H9 (cell line): ENCODE data around the gene SLC6A3. TPM values are rescaled to one million over a fixed set of nuclear protein-coding genes. Genes with fewer than 3 reads are reported as not detected.

Source experiments
- DNase-seq: peaks from one replicate; pipeline ENCODE4 v3.0.0-alpha.2; 2017
- H2AFZ ChIP-seq: one replicate; pipeline ENCODE4 v1.6.1; 2013; ENCODE audit warnings: mild to moderate bottlenecking, low read length, control low read depth, moderate library complexity
- H2AK5ac ChIP-seq: 2 replicates; pipeline ENCODE4 v1.6.1; 2013; ENCODE audit warnings: low read length, control low read depth, mixed read lengths; ENCODE audit not compliant: insufficient read length
- H2BK120ac ChIP-seq: one replicate; pipeline ENCODE4 v1.6.1; 2013; ENCODE audit warnings: low read depth, mild to moderate bottlenecking, low read length, control low read depth, inconsistent platforms; ENCODE audit not compliant: poor library complexity, severe bottlenecking
- H2BK12ac ChIP-seq: 2 replicates; pipeline ENCODE4 v1.6.1; 2013; ENCODE audit warnings: low read length, control low read depth, mixed read lengths, low read depth; ENCODE audit not compliant: insufficient read length
- H2BK15ac ChIP-seq: 2 replicates; pipeline ENCODE4 v1.6.1; 2013; ENCODE audit warnings: low read depth, low read length, control low read depth
- H2BK20ac ChIP-seq: one replicate; pipeline ENCODE4 v1.6.1; 2013; ENCODE audit warnings: low read depth, mild to moderate bottlenecking, low read length, control low read depth, inconsistent platforms; ENCODE audit not compliant: poor library complexity, severe bottlenecking
- H2BK5ac ChIP-seq: 2 replicates; pipeline ENCODE4 v1.6.1; 2013; ENCODE audit warnings: low read length, control low read depth, mixed read lengths; ENCODE audit not compliant: insufficient read length
- H3K14ac ChIP-seq: 2 replicates; pipeline ENCODE4 v1.6.1; 2013; ENCODE audit warnings: low read length, control low read depth; ENCODE audit not compliant: insufficient read depth
- H3K18ac ChIP-seq: 2 replicates; pipeline ENCODE4 v1.6.1; 2013; ENCODE audit warnings: low read depth, mild to moderate bottlenecking, mixed read lengths, low read length, control low read depth; ENCODE audit not compliant: insufficient read length
- H3K23ac ChIP-seq: 2 replicates; pipeline ENCODE4 v1.6.1; 2013; ENCODE audit warnings: low read length, control low read depth, mixed read lengths, low read depth; ENCODE audit not compliant: insufficient read length
- H3K23me2 ChIP-seq: 2 replicates; pipeline ENCODE4 v1.6.1; 2013; ENCODE audit warnings: low read depth, mild to moderate bottlenecking, mixed read lengths, low read length, control low read depth; ENCODE audit not compliant: insufficient read length, poor library complexity, severe bottlenecking
- H3K27ac ChIP-seq: 2 replicates; pipeline ENCODE4 v1.5.1; 2013; ENCODE audit warnings: low read length, control low read depth, mixed read lengths, low read depth; ENCODE audit not compliant: insufficient read length
- H3K27me3 ChIP-seq: 2 replicates; pipeline ENCODE4 v1.6.1; 2013; ENCODE audit warnings: low read length, control low read depth, inconsistent platforms; ENCODE audit not compliant: insufficient read depth
- H3K4ac ChIP-seq: 2 replicates; pipeline ENCODE4 v1.6.1; 2013; ENCODE audit warnings: low read depth, mild to moderate bottlenecking, control low read depth, inconsistent platforms, low read length, moderate library complexity
- H3K4me1 ChIP-seq: 2 replicates; pipeline ENCODE4 v1.6.1; 2013; ENCODE audit warnings: low read length, control low read depth, inconsistent platforms; ENCODE audit not compliant: insufficient read depth
- H3K4me2 ChIP-seq: 2 replicates; pipeline ENCODE4 v1.6.1; 2013; ENCODE audit warnings: low read length, control low read depth, mixed read lengths; ENCODE audit not compliant: insufficient read length, insufficient read depth
- H3K56ac ChIP-seq: 2 replicates; pipeline ENCODE4 v1.6.1; 2013; ENCODE audit warnings: low read depth, mild to moderate bottlenecking, mixed read lengths, low read length, control low read depth; ENCODE audit not compliant: insufficient read length
- H3K79me1 ChIP-seq: 2 replicates; pipeline ENCODE4 v1.6.1; 2013; ENCODE audit warnings: low read depth, mild to moderate bottlenecking, moderate library complexity, low read length, control low read depth, inconsistent platforms; ENCODE audit not compliant: insufficient read depth, poor library complexity, severe bottlenecking
- H3K79me2 ChIP-seq: 2 replicates; pipeline ENCODE4 v1.6.1; 2013; ENCODE audit warnings: low read length, control low read depth, inconsistent platforms; ENCODE audit not compliant: insufficient read depth
- H3K9ac ChIP-seq: 2 replicates; pipeline ENCODE4 v1.6.1; 2013; ENCODE audit warnings: low read length, control low read depth, mixed read lengths; ENCODE audit not compliant: insufficient read length; ENCODE audit errors: extremely low read depth
- H3K9me3 ChIP-seq: one replicate; pipeline ENCODE4 v1.6.1; 2013; ENCODE audit warnings: low read depth, low read length, inconsistent platforms; ENCODE audit not compliant: control insufficient read depth
- H3T11ph ChIP-seq: one replicate; pipeline ENCODE4 v1.6.1; 2013; ENCODE audit warnings: mild to moderate bottlenecking, low read length, control low read depth, inconsistent platforms
- H4K20me1 ChIP-seq: one replicate; pipeline ENCODE4 v1.6.1; 2013; ENCODE audit not compliant: control insufficient read depth, insufficient read length, insufficient read depth
- H4K5ac ChIP-seq: 2 replicates; pipeline ENCODE4 v1.6.1; 2013; ENCODE audit warnings: low read depth, mild to moderate bottlenecking, mixed read lengths, low read length, control low read depth; ENCODE audit not compliant: insufficient read length
- H4K8ac ChIP-seq: replicated peaks from 2 replicates; pipeline ENCODE4 v1.6.1; 2013; ENCODE audit warnings: low read length, control low read depth, mixed read lengths, low read depth; ENCODE audit not compliant: insufficient read length
- H4K91ac ChIP-seq: 2 replicates; pipeline ENCODE4 v1.6.1; 2013; ENCODE audit warnings: low read depth, mild to moderate bottlenecking, moderate library complexity, mixed read lengths, low read length, control low read depth; ENCODE audit not compliant: insufficient read length
- H3K27ac Mint-ChIP-seq, 3 experiments: 2 replicates in 2 of 3; 3 replicates in 1 of 3; pipeline ENCODE4 v1.8.0; 2020 to 2021; ENCODE audit warnings: mixed read lengths in 3 of 3, mild to moderate bottlenecking in 1 of 3, moderate library complexity in 1 of 3
- H3K27me3 Mint-ChIP-seq: 2 replicates; pipeline ENCODE4 v1.8.0; 2021; ENCODE audit warnings: low read depth, mild to moderate bottlenecking, moderate library complexity, mixed read lengths
- H3K36me3 Mint-ChIP-seq, 3 experiments: 2 replicates in 2 of 3; 3 replicates in 1 of 3; pipeline ENCODE4 v1.8.0; 2020 to 2021; ENCODE audit warnings: low read depth in 3 of 3, mixed read lengths in 3 of 3; ENCODE audit not compliant: insufficient read depth in 1 of 3
- H3K4me1 Mint-ChIP-seq, 2 experiments: 2 replicates each; pipeline ENCODE4 v1.8.0; 2020; ENCODE audit warnings: mixed read lengths in 2 of 2
- H3K4me3 Mint-ChIP-seq, 2 experiments: 2 replicates in 1 of 2; 3 replicates in 1 of 2; pipeline ENCODE4 v1.8.0; 2020 to 2021; ENCODE audit warnings: mild to moderate bottlenecking in 2 of 2, mixed read lengths in 2 of 2, moderate library complexity in 1 of 2
- H3K9me3 Mint-ChIP-seq, 2 experiments: 2 replicates in 1 of 2; 3 replicates in 1 of 2; pipeline ENCODE4 v1.8.0; 2020; ENCODE audit warnings: mild to moderate bottlenecking in 2 of 2, mixed read lengths in 2 of 2, moderate library complexity in 1 of 2
- WGBS: extraction: QIAGEN DNeasy Blood & Tissue Kit; methylation state at CpG from one replicate; pipeline ENCODE4 v1.1.7; 2013; ENCODE audit warnings: missing lambda C conversion rate, low lambda C conversion rate, mixed read lengths; ENCODE audit not compliant: insufficient read length; ENCODE audit errors: extremely low coverage; 5-methylcytosine and 5-hydroxymethylcytosine counted together
- total RNA-seq: library from RNA; stranded (reverse); gene quantifications from 2 replicates; pipeline ENCODE4 v1.2.1, GENCODE V29; 2021
- TF ChIP-seq, protein P1 (sequence below): fragments of 200-600 bp; sonication (generic); conservative IDR thresholded peaks from 3 replicates; pipeline ENCODE4 v1.8.0; 2021; ENCODE audit warnings: antibody characterized with exemption, mild to moderate bottlenecking

Gene SLC6A3
- total RNA-seq, 1 experiment from 2014 or later = 0.61 TPM

DNA sequence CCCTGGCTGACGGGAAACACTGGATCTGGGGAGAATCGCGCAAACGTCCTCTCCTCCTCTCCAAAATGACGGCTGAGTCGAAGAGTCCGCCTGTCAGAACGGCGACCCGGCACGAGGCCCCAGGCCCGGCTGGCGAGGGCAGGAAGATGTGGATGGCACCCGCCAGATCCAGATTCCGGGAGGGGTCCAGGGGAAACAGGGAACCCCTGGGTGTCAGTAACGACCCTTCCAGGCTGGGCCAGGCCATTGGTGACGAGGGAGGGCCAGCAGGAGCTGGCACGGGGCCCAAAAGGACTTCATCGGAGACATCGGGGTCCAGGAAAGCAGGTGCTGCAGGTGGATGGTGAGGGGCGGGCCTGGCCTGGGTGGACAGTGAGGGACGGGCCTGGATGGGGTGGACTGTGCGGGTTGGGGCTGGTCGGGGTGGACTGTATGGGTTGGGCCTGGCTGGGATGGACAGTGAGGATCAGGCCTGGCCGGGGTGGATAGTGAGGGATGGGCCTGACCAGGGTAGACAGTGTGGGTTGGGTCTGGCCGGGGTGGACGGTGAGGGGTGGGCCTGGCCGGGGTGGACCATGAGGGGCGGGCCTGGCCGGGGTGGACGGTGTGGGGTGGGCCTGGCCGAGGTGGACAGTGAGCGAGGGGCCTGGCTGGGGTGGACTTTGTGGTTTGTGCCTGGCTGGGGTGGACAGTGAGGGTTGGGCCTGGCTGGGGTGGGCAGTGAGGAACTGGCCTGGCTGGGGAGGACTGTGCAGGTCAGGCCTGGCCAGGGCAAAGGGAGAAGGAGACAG lies 14.0 kb downstream of the SLC6A3 start:
- no peaks in the 10 kb centered on the region for H3K79me1 ChIP-seq
- H3K27ac Mint-ChIP-seq = no peak overlapping the region
- no peaks in the 10 kb centered on the region for H3K4me1 Mint-ChIP-seq
- no peak overlapping the region for H3K23ac ChIP-seq
- no peak overlapping the region for H2AK5ac ChIP-seq
- no peaks in the 10 kb centered on the region for H3K79me2 ChIP-seq
- TF ChIP-seq, protein P1, sequence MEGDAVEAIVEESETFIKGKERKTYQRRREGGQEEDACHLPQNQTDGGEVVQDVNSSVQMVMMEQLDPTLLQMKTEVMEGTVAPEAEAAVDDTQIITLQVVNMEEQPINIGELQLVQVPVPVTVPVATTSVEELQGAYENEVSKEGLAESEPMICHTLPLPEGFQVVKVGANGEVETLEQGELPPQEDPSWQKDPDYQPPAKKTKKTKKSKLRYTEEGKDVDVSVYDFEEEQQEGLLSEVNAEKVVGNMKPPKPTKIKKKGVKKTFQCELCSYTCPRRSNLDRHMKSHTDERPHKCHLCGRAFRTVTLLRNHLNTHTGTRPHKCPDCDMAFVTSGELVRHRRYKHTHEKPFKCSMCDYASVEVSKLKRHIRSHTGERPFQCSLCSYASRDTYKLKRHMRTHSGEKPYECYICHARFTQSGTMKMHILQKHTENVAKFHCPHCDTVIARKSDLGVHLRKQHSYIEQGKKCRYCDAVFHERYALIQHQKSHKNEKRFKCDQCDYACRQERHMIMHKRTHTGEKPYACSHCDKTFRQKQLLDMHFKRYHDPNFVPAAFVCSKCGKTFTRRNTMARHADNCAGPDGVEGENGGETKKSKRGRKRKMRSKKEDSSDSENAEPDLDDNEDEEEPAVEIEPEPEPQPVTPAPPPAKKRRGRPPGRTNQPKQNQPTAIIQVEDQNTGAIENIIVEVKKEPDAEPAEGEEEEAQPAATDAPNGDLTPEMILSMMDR = no peak
- peaks cover 33% of the 10 kb centered on the region for H3K27me3 Mint-ChIP-seq
- no peaks in the 10 kb centered on the region for H3K4me1 ChIP-seq
- H2AFZ ChIP-seq = no peak overlapping the region
- no peak overlapping the region for H3K4ac ChIP-seq
- peaks cover 6 to 8% (median 7%) of the 10 kb centered on the region in 3 experiments for H3K36me3 Mint-ChIP-seq
- no peak overlapping the region for H4K8ac ChIP-seq
- H3K27ac ChIP-seq = no peak overlapping the region
- H3K9me3 ChIP-seq = peaks cover 7% of the 10 kb centered on the region
- no peak overlapping the region for H2BK20ac ChIP-seq
- peak; percentile 12 for DNase-seq
- no peak overlapping the region for H4K5ac ChIP-seq
- no peaks in the 10 kb centered on the region for H3K27me3 ChIP-seq
- no peak overlapping the region; the same call in 1 of the 2 replicates for H3K14ac ChIP-seq
- H3K56ac ChIP-seq = no peak overlapping the region
- no peaks in the 10 kb centered on the region for H3K23me2 ChIP-seq
- H3K9me3 Mint-ChIP-seq = peaks cover 51 to 53% of the 10 kb centered on the region in 2 experiments
- H2BK120ac ChIP-seq = no peak overlapping the region
- no peak overlapping the region for H4K91ac ChIP-seq
- H3K4me3 Mint-ChIP-seq = no peak overlapping the region
- no peak overlapping the region for H3K4me2 ChIP-seq
- peaks cover 4% of the 10 kb centered on the region for H4K20me1 ChIP-seq
- H2BK15ac ChIP-seq = no peak overlapping the region
- no peak overlapping the region for H2BK5ac ChIP-seq
- H2BK12ac ChIP-seq = no peak overlapping the region
- no CpG with 5 or more reads among the region's 33 CpGs for WGBS
- H3K9ac ChIP-seq = no peak overlapping the region
- H3K18ac ChIP-seq = no peak overlapping the region
- no peak overlapping the region for H3T11ph ChIP-seq
